ENCODE measurements around the gene GPR85.
A peak's percentile ranks its signal among the peaks of the same experiment; 100 is the strongest.
"Not testable (repeated sequence)": the region's sequence is repeated elsewhere in the genome, so short reads cannot be mapped to it uniquely, and the experiment has no call there.

GPR85 gene, protein sequence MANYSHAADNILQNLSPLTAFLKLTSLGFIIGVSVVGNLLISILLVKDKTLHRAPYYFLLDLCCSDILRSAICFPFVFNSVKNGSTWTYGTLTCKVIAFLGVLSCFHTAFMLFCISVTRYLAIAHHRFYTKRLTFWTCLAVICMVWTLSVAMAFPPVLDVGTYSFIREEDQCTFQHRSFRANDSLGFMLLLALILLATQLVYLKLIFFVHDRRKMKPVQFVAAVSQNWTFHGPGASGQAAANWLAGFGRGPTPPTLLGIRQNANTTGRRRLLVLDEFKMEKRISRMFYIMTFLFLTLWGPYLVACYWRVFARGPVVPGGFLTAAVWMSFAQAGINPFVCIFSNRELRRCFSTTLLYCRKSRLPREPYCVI

GRCh38 chr7:113086431-113086888, at the start of gene GPR85:
Gene GPR85 (minus strand): TSS chr7:113086827. CDS start chr7:113084721, 2,106 bp downstream.
- DNase-seq = peak in 1 of 2 experiments; percentile 1

DNA sequence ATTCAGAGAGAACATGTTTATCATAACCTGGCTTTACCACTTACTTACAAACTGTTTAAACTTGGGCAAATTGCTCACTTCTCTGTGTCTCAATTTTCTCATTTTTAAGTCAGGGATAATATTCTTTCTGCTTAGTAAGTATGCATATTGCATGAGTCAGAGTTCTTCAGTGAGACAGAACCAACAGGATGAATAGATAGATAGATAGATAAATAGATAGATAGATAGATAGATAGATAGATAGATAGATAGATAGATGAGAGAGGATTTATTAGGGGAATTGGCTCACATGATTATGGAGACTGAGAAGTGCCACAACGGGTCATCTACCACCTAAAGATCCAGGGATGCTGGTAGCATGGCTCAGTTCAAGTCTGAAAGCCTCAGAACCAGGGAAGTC, 47.4 kb upstream of the GPR85 start:
- DNase-seq = no peak

DNA sequence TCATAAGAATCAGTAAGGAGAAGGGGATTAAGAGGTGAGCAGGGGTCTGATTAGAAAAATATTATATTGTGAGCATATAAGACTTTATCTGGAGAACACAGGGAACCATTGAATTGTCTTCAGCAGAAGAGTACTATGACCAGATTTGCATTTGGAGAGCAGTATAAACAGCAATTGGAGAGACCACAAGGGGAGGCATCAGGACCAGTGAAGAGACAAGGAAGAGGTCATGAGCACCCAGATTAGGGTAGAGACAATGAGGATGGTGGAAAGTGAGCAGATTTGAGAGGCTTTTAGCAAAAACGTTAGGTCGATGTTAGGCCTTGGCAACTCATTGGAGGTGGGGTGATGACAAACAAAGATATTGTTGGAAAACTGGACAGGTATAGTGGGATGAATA, 44.7 kb upstream of the GPR85 start:
- DNase-seq = no peak

- no peak for DNase-seq
These were observed 41.4 kb upstream of the GPR85 start for GRCh38 chr7:113128031-113128430.

GRCh38 chr7:113125728-113126127, 39.1 kb upstream of the GPR85 start:
- DNase-seq = no peak

DNA sequence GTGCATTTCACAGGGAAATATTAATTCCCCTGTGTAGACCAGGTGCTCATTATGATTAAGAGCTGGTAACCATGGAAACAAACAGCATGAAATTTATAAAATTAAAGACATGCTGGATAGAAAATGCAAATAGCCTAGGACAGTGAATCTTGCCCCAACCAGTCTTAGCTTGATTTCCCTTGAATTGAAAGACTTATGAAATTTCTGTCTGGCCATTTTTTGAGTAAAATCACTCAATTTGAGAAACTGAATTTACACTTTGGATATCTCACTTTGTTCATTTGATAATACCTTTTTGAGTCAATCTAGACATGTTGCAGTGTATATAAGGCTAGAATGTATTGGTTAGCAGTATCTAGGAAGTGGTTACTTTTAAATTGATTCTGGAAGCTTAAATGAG, 36.1 kb upstream of the GPR85 start:
- DNase-seq = no peak

DNA sequence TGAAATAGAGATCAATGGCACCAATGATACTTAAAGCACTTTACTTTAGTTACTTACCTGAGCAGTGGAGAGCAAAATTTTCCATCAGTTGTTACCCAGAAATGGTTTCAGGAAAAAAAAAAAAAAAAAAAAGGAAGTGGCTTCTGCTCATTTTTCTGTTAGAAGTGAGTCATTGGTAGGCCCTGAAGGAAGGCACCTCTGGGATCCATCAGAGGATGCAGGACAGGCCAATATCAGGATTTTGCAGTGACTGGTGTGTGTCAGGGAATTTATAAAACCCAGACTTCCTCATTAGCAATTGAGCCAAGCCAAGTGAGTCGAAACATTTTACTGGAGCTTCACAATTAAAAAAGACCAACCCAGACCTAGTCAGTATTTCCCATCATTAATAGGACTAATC, 34.0 kb upstream of the GPR85 start:
- DNase-seq = no peak

DNA sequence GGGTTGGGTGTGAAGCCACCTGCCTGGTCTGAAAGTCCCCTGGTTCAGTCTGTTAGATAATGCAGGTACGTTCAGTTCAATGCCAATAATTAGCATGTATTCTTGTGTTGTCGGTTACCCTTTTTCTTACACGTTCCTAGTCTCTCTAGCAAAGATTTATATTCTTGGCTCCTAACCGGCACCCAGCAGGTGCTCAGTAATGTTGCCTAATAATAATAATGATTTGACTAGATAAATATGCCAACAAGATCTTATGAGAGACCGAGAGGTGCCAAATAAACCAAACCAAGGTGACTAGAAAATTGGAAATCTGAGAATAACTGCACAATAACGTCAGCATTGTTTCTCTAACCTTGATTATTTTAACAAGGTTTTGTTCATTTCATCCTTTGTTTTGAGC, 32.8 kb upstream of the GPR85 start:
- no peak for DNase-seq

DNA sequence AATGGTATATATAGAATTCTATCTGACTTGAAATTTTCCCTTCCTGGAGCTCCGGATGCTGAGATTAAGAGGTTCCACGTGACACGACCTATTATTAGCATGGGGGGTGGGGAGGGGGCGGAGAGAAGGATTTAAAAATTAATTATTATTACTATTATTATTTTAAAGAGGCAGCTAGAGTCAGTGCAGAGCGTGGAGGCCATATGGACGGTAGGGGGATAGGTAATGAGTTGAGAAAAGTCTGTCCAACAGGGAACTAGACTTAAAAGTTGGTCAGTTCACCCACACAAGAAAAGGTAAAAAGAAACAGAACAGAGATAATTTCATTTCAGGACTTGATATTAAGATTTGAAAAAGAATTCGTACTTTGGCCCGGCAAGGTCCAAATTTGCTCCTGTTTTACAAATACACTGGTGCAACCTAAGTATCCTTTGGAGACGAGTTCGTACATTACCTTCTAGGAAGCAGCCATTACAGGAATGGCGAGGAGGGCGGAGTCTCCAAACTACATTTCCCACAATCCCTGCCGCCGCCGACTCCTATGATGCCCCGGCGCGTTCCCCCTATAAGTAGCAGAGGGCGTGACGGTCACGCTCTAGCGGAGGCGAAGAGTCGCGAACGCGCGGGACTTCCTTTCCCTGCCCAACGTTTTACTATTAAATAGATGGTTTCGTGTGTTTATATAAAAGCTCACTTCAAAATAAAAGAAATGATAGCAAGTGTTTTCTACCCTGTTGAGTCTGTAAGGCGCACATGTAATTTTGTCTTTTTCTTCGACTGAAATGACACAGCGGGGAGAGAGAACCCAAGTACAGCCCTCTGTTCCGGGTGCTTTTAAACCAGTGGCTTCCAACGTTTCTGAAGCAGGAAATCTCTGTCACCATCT, 31.7 kb upstream of the GPR85 start, which contains the start of gene SMIM30:
Gene SMIM30 (minus strand): TSS at position 481 of the 886 bp plus-strand sequence. CDS start 976 bp downstream, outside the sequence.
- DNase-seq = peak; percentile 86 to 88

GRCh38 chr7:113117374-113117774, 30.7 kb upstream of the GPR85 start:
- not testable (repeated sequence) for DNase-seq

GRCh38 chr7:113113912-113114311, 27.3 kb upstream of the GPR85 start:
- DNase-seq = no peak

GRCh38 chr7:113109718-113110117, 23.1 kb upstream of the GPR85 start:
- DNase-seq = no peak

- no peak for DNase-seq
These were observed 13.5 kb upstream of the GPR85 start for GRCh38 chr7:113100121-113100603.

- no peak for DNase-seq
These were observed 12.8 kb upstream of the GPR85 start for GRCh38 chr7:113099284-113099919.

GRCh38 chr7:113094517-113095249, 8.1 kb upstream of the GPR85 start:
- DNase-seq = no peak

DNA sequence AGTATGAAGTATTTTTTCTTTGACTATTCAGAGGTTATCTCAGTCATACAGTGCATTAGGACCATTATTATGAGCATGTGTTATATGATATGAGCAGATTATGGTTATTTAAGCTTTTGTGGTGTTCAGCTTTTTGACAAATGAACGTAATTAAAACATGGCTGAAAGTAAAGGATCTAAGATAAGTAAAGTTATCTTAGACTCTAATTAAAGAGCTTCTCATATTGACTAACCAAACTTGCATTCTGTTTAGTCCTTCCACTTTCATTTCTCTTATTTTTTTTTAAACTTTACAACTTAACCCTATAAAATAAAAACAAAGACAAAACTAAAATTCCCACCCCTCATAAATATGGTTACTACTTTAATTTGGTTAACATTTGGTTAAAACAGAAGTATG, 6.9 kb upstream of the GPR85 start:
- no peak for DNase-seq

GRCh38 chr7:113092762-113093161, 6.1 kb upstream of the GPR85 start:
- DNase-seq = no peak

GRCh38 chr7:113087071-113087998, 708 bp upstream of the GPR85 start:
- no peak for DNase-seq

DNA sequence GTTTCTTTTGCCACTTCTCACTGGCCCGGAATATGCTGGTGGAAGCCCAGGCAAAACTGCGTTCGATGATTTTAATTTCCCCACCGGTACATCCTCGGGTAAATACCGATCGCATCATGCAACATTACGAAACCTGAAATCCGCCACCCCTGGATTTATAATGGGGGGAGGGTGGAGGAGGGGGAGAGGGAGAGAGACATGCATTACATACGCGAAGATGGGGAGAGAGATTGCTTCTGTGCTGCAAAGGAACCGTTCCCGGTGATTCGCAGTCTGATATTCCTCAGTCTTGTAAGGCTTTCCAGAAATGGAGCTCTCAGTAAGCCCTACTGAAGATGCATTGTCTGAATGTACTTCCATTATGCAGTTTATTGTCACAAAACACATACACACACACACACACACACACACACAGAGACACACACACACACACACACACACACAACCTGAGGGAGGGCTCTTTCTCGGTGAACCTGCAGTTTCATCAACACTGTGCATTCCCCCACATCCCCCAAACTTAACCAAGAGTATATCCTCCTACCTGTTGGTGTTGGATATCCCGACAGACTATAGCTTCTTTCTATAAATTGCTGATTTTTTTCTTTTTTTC, 741 bp downstream of the GPR85 start:
- DNase-seq = no peak

DNA sequence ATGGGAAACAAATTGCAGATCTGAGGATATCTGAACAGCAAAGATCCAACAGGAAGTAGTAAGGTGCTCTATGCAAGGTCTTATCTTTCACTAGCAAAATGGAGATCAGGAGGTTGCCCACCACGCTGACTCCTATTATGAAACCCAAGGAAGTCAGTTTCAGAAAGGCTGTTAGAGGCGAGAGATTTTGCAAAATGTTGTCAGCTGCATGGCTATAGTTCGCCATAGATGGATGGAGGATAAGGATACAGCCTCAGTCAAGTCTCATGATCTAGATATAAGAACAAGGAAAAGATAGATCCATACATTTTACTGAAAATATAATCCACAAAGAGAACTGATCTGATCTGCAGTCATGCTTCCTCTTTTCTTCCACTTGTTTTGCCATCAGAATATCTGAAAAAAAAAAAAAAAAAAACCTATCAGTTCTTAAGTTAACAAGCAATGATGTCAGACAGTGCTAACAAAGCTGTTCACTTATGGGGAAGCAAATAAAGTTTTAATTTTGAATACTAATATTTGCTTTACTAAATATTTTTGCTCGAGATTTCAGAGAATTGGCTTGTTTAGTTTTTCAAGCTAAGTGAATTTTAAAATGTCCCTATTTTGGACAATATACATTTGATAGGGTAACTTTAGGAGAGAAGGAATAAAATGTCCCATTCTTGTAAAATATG, 2.0 kb downstream of the GPR85 start:
- DNase-seq = no peak

Data from activated CD4-positive, alpha-beta T cell treated with anti-CD3 and anti-CD28 coated beads, Interleukin-2, amount 50 U/mL, for 4 hours (primary cell).